Esophagus mucosa (tissue), 1 donor: Measurements from ENCODE around the gene FAM168A. TPM values are rescaled to one million over a fixed set of nuclear protein-coding genes. Genes with fewer than 3 reads are reported as not detected.

ENCODE experiments used
- ATAC-seq: fragments of 200-7000 bp; cut with Tn5 transposase; one replicate; pipeline ENCODE4 v1.9.1; 2020
- total RNA-seq: library from RNA; stranded (reverse); gene quantifications from one replicate; pipeline ENCODE4 v1.2.4, GENCODE V29; 2023
- donor health status: DM: yes; HTN: yes; CAD: no.

FAM168A gene
- total RNA-seq, 1 donor from 2014 or later, result 10.1 TPM

DNA sequence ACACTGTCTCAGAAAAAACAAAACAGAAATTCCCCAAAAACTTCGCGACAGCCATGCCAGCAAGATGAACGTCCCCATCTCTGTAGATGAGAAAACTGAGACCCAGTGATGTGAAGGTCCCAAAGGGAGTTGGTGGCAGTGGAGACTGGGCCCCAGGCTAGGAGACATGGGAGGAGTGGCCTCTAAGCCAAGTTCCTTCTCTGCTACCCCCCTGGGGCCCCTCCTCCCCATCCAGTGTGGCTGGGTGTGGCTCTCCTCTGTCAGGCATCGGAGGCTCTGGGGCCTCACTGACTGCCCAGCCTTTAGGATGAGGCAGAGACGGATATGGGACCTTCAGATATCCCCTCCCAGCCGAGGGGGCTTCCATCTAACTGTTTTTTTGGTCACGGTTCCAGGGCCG, 211.9 kb downstream of the FAM168A start:
- ATAC-seq, result no peak

GRCh38 chr11:73384872-73385689, 212.8 kb downstream of the FAM168A start:
- peak; percentile 21 for ATAC-seq

GRCh38 chr11:73384531-73384871, 213.4 kb downstream of the FAM168A start:
- no peak for ATAC-seq

DNA sequence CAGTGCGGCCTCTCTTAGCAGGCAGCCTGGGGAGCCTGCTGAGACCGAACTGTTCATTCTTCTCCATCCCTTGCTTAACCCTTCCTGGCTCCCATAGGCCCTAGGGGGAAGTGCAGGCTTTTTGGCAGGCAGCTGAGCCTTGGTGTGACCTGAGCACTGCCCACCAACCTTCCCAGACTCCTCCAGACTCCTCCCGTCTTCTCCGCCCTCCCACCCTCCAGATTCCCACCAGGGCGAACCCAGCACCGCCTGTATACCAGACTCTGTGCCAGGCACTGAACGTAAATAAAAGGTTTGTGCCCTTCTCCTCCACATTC, 213.8 kb downstream of the FAM168A start:
- no peak for ATAC-seq

DNA sequence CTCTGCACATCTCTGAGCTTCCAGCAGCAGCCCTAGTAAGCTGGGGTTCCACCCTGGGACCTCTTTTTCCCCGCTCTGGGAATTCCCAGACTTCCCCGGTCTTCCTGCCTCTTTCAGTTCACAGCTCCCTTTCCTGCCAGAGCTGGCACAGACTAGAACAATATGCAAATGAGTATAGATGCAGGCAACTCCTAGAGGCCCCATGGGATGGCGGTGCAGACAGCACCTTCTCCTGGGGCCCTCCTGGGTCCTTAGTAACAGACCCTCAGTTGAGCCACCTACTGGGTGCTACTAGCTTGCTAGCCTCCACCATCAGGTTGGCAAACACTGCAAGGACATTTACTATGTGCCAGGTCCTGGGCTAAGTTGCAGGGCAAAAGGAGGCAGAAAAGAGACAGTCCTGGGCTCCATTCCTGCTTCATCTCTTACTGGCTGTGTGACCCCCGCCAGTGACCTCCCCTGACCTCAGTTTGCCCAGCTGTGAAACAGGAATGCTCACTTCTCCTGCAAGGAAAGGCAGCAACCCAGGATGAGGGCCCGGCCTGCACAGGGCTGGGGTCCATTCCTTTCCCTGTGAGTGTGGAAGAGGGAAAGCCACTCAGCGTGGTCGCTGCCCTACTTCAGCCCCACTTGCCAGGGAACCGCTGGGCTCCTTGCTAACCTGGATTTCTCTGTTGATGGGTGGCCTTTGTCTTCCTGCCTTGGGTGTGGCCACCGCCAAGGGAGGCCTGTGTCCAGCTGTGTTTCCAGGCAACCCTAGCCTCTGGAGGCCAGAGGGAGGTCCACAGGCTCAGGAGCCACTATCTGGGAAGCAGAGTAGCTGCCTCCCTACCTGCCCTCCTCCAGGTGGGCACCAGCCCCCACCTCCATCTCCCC, 214.4 kb downstream of the FAM168A start:
- ATAC-seq, result peak; percentile 22

- no peak for ATAC-seq
Measured at GRCh38 chr11:73382747-73383146, 215.2 kb downstream of the FAM168A start.

DNA sequence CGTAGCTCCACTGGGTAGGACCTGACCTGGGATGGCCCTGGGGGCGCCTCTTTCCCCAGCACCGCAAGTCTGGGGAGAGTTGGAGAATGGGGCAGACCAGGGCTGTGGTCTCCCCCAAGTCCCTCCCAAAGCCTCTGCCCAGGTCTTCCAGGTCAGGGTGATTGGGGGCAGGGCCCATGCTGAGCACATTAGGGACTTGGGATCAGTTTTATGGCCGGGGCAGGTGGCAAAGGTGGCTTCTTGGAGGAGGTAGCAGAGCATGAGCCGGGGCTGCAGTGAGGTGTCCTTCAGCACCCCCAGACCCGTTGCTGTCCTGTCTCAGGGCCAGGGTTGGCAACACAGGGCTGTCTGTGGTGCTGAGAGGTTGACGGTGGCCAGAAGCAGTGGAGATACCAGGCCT, 215.7 kb downstream of the FAM168A start:
- no peak for ATAC-seq

DNA sequence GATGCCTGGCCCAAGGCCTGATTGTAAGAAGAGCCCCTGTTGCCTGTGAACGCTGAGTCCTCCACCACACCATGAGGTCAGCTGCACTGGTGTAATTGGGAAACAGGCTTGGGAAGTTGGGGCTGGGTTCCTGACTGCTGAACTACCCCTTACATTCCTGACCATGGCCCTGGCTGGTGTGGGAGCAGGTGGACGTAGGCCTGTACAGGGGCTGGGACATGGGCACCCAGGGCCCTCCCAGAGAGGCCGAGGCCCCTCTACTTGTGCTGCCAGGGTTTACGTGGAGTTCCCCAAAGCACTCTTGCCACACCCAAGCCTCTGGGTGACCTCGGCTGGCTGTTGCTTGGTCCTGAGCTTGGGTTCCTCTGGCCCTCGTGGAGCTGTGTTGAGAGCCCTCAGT, 216.3 kb downstream of the FAM168A start:
- ATAC-seq, result no peak

DNA sequence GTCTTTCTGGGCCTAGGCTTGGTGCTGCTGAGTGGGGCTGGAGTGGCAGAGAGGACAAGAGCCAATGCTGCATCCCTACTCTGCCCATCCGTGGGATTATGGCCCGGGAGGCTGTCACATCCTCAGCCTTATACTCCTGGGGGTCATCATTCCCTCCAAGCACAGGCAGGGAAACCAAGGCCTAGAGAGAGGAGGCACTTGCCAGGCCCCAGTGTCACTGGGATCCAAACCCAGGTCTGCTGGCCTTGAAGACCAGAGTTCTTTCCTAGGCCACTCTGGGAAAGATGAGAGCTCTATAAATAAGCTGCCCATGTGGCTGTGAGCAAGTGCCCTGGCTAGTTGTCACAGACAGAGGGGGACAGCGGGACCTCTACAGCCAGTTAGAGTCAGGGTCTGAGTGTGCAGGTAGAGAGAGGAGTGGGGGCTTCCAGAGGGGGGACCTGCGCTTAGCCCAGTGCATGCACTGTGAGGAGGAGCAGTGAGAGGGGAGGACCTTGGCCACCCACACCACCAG, 217.0 kb downstream of the FAM168A start:
- no peak for ATAC-seq

- no peak for ATAC-seq
Measured at GRCh38 chr11:73380331-73380730, 217.6 kb downstream of the FAM168A start.

GRCh38 chr11:73379189-73379880, 218.6 kb downstream of the FAM168A start:
- ATAC-seq, result no peak

GRCh38 chr11:73376803-73377629, 220.9 kb downstream of the FAM168A start:
- peak; percentile 70 for ATAC-seq

- peak; percentile 92 for ATAC-seq
Measured at GRCh38 chr11:73376160-73376802, 221.6 kb downstream of the FAM168A start, which contains the start of gene RELT. Gene RELT (plus strand): TSS chr11:73376399. CDS start chr11:73389137, 12,738 bp downstream.

DNA sequence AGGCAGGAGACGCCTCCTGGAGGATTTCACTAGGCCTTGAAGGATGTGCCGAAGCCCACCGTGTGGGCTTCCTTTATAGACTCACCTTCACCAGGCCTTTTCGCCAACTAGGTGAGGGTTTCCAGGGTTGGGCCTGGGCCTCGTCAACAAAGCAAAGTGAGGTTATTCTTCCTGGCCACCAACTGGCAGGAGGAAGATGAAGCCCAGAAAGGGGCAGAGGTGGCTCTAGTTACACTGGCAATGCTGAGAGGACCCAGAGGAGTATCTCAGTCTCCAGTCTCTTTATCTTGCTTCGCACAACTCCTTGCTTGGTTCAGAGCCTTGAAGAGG, 222.1 kb downstream of the FAM168A start:
- no peak for ATAC-seq

DNA sequence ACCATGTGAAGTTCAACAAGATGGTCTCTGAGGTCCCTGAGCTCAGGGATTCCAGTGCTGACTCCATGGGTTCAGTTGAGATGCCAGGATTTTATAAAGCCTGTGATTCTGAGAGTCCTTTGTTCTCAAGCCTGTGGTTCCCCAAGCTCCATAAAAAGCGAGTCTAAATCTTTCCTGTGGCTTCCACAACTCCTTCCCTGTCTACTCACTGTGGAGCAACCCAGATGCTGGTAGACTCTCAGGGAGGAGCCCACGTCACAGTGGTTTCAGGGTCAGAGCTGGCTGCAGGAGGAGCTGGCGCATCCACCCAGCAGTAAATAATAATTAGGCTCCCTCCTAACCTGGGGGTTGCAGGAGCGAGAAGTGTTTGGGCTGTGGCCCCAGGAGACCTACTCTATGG, 223.8 kb downstream of the FAM168A start:
- ATAC-seq, result no peak

DNA sequence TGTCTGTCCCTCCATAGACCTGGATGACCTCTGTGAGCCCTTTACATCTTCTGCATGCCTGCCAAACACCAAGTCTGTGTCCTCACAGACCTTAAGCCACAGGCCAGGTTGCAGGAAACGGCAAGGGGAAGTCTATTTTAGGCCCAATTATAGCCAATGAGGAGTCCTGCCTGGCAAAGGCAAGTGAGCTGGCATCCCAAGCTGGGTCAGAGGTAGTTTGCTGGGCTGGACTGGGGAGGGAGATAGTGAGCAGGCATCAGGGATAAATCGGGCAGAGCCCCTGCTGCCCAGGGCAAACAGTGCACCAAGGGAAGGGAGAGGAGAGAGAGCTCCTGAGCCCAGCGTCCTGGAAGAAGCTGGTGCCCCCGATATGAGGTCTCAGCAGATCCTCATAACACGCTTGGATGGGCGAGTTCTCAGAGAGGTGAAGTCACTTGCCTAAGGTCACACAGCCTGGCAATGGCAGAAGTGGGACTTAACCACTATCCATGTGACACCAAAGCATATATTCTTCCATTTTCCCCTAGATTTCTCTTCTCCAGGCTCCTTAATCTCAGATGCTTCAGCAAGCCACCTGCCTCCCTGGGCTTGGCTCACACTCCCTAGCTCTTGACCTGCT, 225.4 kb downstream of the FAM168A start:
- ATAC-seq, result no peak

DNA sequence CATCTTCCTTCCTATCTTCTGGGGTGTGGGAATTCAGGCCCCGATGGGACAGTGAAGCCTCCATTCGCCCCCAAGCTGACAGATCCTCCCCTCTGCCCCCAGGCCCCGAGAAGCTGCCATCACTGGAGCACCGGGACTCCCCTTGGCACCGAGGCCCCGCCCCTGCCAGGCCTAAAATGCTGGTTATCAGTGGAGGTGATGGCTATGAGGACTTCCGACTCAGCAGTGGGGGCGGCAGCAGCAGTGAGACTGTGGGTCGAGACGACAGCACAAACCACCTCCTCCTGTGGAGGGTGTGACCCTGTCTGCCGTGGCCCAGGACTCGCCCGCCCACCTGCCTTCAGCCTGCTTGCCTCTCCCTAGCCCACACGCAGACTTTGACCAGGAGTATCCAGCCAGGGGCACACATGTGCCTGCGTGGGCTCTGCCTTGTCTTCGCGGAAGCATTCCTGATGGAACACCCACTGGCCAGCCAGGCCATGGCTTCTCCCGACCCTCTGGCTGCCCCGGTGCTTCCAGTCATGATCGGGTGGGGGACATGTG, 230.4 kb downstream of the FAM168A start:
- no peak for ATAC-seq

GRCh38 chr11:73366953-73367352, 231.0 kb downstream of the FAM168A start:
- ATAC-seq, result no peak

- no peak for ATAC-seq
Measured at GRCh38 chr11:73366265-73366610, 231.7 kb downstream of the FAM168A start.

DNA sequence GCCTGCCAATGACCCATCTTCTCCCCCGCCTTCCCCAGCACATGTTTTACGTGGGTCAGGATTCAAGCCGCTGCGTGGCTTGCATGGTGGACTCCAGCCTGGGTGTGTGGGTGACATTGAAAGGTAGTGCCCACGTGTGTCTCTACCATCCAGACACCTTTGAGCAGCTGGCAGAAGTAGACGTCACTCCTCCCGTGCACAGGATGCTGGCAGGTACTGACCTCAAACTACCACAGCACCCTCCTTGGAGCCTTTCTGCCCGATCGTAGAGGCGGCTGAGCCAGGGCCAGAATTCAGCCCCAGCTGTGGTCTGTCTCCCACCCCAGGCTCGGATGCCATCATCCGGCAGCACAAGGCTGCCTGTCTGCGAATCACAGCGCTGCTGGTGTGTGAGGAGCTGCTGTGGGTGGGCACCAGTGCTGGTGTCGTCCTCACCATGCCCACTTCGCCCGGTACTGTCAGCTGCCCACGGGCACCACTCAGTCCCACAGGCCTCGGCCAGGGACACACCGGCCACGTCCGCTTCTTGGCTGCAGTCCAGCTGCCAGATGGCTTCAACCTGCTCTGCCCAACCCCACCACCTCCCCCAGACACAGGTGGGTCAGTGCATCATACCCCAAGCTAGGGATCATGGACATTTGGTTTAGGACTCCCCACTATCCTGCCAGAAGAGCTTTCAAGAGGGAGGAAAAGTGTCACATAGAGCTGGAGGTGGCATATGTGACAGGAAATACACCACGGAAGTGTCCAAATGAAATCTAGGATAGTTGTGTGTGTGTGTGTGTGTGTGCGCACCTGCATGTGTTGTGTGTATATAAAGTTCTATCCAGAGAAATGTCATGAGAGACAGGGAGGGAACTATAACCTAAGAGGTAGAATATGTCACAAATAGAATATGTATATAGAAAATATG, 232.3 kb downstream of the FAM168A start:
- no peak for ATAC-seq
